Ishikawa (cell line): Measurements from ENCODE around the gene CKM.

Experiments
- CEBPB ChIP-seq: IDR thresholded peaks from 2 replicates; pipeline ENCODE4 v1.6.1; 2012
- CREB1 ChIP-seq: IDR thresholded peaks from 2 replicates; pipeline ENCODE4 v1.6.1; 2012; ENCODE audit warnings: low read depth
- EGR1 ChIP-seq: IDR thresholded peaks from 2 replicates; pipeline ENCODE4 v1.6.1; 2012
- EP300 ChIP-seq: IDR thresholded peaks from 2 replicates; pipeline ENCODE4 v1.6.1; 2012; ENCODE audit warnings: borderline replicate concordance
- FOXM1 ChIP-seq: IDR thresholded peaks from 2 replicates; pipeline ENCODE4 v1.6.1; 2012; ENCODE audit warnings: low read depth, borderline replicate concordance
- NFIC ChIP-seq: IDR thresholded peaks from 2 replicates; pipeline ENCODE4 v1.6.1; 2012
- RAD21 ChIP-seq: IDR thresholded peaks from 2 replicates; pipeline ENCODE4 v1.6.1; 2012; ENCODE audit warnings: low read depth
- TAF1 ChIP-seq: IDR thresholded peaks from 2 replicates; pipeline ENCODE4 v1.6.1; 2012; ENCODE audit warnings: low read depth, mild to moderate bottlenecking
- TCF12 ChIP-seq: IDR thresholded peaks from 2 replicates; pipeline ENCODE4 v1.6.1; 2012; ENCODE audit warnings: low read depth
- TEAD4 ChIP-seq: IDR thresholded peaks from 2 replicates; pipeline ENCODE4 v1.6.1; 2012
- YY1 ChIP-seq: IDR thresholded peaks from 2 replicates; pipeline ENCODE4 v1.6.1; 2012; ENCODE audit warnings: low read depth
- ZBTB7A ChIP-seq: IDR thresholded peaks from 2 replicates; pipeline ENCODE4 v1.6.1; 2012; ENCODE audit warnings: low read depth
- TF ChIP-seq, protein P1 (sequence below): IDR thresholded peaks from 2 replicates; pipeline ENCODE4 v1.6.1; 2012
- TF ChIP-seq, protein P2 (sequence below): IDR thresholded peaks from 2 replicates; pipeline ENCODE4 v1.6.1; 2012
- TF ChIP-seq, protein P3 (sequence below): IDR thresholded peaks from 2 replicates; pipeline ENCODE4 v1.6.1; 2012; ENCODE audit warnings: low read depth, mild to moderate bottlenecking

The CKM gene

DNA sequence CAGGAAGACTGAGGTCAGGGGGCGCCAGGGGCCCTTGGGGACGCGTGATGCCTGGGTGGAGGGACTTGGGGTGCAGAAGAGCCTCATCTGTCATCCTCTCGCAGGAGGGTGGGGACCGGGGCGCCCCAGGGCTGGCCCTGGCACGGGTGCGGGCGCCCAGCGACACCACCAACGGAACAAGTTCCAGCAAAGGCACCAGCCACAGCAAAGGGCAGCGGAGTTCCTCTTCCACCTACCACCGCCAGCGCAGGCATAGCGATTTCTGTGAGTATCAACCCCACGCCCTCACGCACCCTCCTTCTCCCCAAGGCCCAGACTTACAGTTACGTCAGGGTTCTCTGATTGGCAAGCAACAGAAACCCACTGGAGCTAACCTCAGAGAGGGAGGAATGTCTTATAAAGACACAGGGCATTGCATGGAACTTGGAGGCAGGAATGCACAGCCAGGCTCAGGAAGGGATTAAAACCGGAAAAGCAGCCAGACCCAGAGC, 42.2 kb downstream of the CKM start:
- TF ChIP-seq RAD21 = no peak
- TF ChIP-seq YY1 = no peak
- no peak for TF ChIP-seq TCF12
- TF ChIP-seq, protein P1, sequence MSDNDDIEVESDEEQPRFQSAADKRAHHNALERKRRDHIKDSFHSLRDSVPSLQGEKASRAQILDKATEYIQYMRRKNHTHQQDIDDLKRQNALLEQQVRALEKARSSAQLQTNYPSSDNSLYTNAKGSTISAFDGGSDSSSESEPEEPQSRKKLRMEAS = no peak
- no peak for TF ChIP-seq TEAD4
- TF ChIP-seq, protein P2, sequence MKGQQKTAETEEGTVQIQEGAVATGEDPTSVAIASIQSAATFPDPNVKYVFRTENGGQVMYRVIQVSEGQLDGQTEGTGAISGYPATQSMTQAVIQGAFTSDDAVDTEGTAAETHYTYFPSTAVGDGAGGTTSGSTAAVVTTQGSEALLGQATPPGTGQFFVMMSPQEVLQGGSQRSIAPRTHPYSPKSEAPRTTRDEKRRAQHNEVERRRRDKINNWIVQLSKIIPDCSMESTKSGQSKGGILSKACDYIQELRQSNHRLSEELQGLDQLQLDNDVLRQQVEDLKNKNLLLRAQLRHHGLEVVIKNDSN = no peak
- TF ChIP-seq CEBPB = no peak

DNA sequence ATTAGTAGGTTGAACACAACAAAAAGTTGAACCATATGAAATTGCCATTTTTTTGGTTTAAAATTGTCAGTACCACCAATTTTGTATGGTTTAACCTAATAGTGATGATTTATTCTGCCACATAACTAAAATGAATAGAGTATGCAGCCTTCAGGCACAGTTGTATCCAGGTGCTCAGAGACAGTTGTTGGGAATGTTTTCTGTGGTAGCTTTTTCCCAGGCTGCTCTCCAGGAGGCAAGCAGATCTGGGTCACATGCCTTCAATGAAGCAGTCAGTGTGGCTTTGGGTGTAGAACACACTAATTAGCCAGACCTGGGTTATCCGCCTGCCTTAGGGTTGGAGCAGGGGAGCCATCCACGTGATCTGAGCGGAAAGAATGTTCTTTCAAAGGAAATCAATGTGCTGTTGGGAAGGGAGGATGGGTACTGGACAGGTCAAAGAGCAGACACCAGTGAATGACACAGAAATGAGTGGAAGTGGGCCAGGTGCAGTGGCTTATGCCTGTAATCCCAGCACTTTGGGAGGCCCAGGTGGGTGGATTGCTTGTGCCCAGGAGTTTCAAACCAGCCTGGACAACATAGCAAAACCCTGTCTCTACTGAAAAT, 43.0 kb downstream of the CKM start:
- TF ChIP-seq, protein P1 = no peak
- TF ChIP-seq TEAD4 (no peak), CEBPB (no peak), CREB1 (no peak), YY1 (no peak)
- TF ChIP-seq, protein P2 = no peak

DNA sequence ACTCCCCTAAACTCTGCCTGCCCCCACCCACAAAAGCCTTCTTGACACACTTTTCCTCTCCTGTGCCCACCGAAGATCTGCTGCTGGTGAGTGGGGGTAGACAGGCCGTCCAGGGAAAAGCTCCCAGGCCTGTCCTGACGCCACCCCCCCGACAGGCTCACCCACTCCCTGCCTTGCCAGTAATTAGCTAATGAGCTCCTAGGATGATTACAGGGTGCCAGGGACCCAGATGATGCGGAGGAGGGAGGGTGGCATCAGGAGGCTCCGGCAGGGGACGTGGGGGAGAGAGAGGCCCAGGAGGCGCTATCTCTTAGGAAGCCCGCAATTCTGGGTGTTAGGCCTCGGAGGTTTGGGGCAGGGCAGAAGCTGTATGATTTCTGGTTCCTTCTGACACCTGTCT, 44.6 kb downstream of the CKM start:
- TF ChIP-seq, protein P2 = no peak
- TF ChIP-seq YY1 (no peak), ZBTB7A (no peak), EGR1 (no peak), RAD21 (no peak), CREB1 (no peak), EP300 (no peak), TCF12 (no peak)

DNA sequence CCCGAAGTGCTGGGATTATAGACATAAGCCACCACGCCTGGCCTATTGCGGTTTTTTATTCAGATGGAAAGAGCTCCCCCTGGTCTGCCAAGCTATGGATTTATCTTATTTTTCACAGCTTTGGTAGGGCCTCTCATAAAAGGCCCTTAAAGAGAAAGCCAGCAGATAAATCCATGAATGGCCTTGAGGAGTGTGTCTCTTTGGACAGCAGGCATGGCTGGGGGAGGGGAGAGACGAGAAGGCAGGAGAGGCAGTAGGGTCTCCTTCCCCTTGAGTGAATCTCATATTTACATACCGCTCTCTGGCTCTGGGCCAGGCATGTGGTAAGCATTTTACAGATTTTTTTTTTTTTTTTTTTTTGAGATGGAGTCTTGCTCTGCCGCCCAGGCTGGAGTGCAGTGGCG, 46.4 kb downstream of the CKM start:
- TF ChIP-seq NFIC = no peak
- no peak for TF ChIP-seq CREB1
- TF ChIP-seq, protein P1 = no peak
- no peak for TF ChIP-seq YY1
- TF ChIP-seq CEBPB = no peak
- TF ChIP-seq EGR1 = no peak
- TF ChIP-seq EP300 = no peak
- TF ChIP-seq TEAD4 = no peak
- TF ChIP-seq, protein P3, sequence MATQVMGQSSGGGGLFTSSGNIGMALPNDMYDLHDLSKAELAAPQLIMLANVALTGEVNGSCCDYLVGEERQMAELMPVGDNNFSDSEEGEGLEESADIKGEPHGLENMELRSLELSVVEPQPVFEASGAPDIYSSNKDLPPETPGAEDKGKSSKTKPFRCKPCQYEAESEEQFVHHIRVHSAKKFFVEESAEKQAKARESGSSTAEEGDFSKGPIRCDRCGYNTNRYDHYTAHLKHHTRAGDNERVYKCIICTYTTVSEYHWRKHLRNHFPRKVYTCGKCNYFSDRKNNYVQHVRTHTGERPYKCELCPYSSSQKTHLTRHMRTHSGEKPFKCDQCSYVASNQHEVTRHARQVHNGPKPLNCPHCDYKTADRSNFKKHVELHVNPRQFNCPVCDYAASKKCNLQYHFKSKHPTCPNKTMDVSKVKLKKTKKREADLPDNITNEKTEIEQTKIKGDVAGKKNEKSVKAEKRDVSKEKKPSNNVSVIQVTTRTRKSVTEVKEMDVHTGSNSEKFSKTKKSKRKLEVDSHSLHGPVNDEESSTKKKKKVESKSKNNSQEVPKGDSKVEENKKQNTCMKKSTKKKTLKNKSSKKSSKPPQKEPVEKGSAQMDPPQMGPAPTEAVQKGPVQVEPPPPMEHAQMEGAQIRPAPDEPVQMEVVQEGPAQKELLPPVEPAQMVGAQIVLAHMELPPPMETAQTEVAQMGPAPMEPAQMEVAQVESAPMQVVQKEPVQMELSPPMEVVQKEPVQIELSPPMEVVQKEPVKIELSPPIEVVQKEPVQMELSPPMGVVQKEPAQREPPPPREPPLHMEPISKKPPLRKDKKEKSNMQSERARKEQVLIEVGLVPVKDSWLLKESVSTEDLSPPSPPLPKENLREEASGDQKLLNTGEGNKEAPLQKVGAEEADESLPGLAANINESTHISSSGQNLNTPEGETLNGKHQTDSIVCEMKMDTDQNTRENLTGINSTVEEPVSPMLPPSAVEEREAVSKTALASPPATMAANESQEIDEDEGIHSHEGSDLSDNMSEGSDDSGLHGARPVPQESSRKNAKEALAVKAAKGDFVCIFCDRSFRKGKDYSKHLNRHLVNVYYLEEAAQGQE = no peak
- TF ChIP-seq RAD21 = no peak
- TF ChIP-seq, protein P2 = no peak
- TF ChIP-seq TAF1 = no peak
- TF ChIP-seq TCF12 = no peak
- no peak for TF ChIP-seq ZBTB7A
- TF ChIP-seq FOXM1 = no peak

DNA sequence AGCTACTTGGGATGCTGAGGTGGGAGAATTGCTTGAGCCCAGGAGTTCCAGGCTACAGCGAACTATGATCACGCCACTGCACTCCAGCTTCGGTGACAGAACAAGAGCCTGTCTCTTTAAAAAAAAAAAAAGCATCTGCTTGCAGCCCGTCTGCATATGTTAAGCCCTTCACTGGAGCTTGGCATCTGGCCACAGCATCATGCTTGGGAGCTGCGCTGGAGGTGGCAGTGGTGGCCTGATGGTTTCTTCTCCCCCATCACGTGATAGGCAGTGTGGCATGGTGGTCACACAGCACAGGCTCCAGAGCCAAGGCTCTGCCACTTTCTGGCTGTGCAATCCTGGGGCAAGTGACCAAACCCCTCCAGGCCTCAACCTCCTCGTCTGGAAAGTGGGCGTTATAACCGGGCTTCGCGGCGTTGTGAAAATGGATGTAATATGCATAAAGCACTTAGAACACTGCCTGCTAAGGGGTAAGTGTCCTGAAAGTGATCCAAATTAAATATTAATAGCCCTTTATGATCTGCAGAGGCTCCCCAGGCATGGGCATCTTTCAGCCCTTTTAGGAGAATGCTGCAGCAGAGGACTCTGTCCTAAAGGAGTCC, 47.2 kb downstream of the CKM start:
- TF ChIP-seq NFIC (peak; percentile 48; the same call in 1 of the 2 replicates), TCF12 (no peak), EGR1 (no peak)
- TF ChIP-seq, protein P2 = peak; percentile 38; the same call in 1 of the 2 replicates
- TF ChIP-seq, protein P3 = no peak
